Fibroblast of lung (primary cell): Measurements from ENCODE around the gene MTG2. TPM values are rescaled to one million over a fixed set of nuclear protein-coding genes. Genes with fewer than 3 reads are reported as not detected.
A peak's percentile ranks its signal among the peaks of the same experiment; 100 is the strongest.

Experiments used
- DNase-seq, 2 donors: peaks; one replicate each; pipeline versions ENCODE4 v3.0.0 to v3.0.0-alpha.2; 2010; ENCODE audit warnings: low read depth in 2 of 2
- H2AFZ ChIP-seq: 2 replicates; pipeline ENCODE4 v1.5.1; 2012; ENCODE audit warnings: low read length, control low read depth, inconsistent platforms
- H3K27ac ChIP-seq: 2 replicates; pipeline ENCODE4 v1.5.1; 2011; ENCODE audit warnings: low read length, control low read depth; ENCODE audit not compliant: insufficient read depth
- H3K27me3 ChIP-seq: 2 replicates; pipeline ENCODE4 v1.5.1; 2011; ENCODE audit warnings: mild to moderate bottlenecking, low read length; ENCODE audit not compliant: control insufficient read depth, insufficient read depth
- H3K36me3 ChIP-seq: 2 replicates; pipeline ENCODE4 v1.5.1; 2011; ENCODE audit warnings: low read length; ENCODE audit not compliant: control insufficient read depth, insufficient read depth
- H3K4me1 ChIP-seq: 2 replicates; pipeline ENCODE4 v1.5.1; 2011; ENCODE audit warnings: low read length; ENCODE audit not compliant: control insufficient read depth, insufficient read depth; ENCODE audit errors: extremely low read depth
- H3K4me2 ChIP-seq: 2 replicates; pipeline ENCODE4 v1.5.1; 2011; ENCODE audit warnings: low read length, control low read depth; ENCODE audit not compliant: insufficient read depth; ENCODE audit errors: extremely low read depth
- H3K4me3 ChIP-seq, 4 experiments: fragments of 200-600 bp in 1 of 4; sonication (generic) in 1 of 4; replicated peaks in 1 of 4; 2 replicates each; pipeline ENCODE4 v1.5.1; 2011 to 2016; ENCODE audit warnings: low read length in 4 of 4, low read depth in 3 of 4, mild to moderate bottlenecking in 3 of 4, control low read depth in 2 of 4, inconsistent platforms in 1 of 4, mixed read lengths in 1 of 4; ENCODE audit not compliant: insufficient read depth in 1 of 4; ENCODE audit errors: control extremely low read depth in 1 of 4
- H3K79me2 ChIP-seq: 2 replicates; pipeline ENCODE4 v1.5.1; 2012; ENCODE audit warnings: mild to moderate bottlenecking, low read length, inconsistent platforms; ENCODE audit not compliant: control insufficient read depth, insufficient read depth
- H3K9ac ChIP-seq: 2 replicates; pipeline ENCODE4 v1.5.1; 2011; ENCODE audit warnings: mild to moderate bottlenecking, low read length, control low read depth; ENCODE audit not compliant: insufficient read depth
- H3K9me3 ChIP-seq: 2 replicates; pipeline ENCODE4 v1.5.1; 2012; ENCODE audit warnings: low read depth, low read length; ENCODE audit not compliant: control insufficient read depth, insufficient read depth
- H4K20me1 ChIP-seq: 2 replicates; pipeline ENCODE4 v1.5.1; 2011; ENCODE audit warnings: low read length; ENCODE audit not compliant: control insufficient read depth, insufficient read depth; ENCODE audit errors: extremely low read depth
- EZH2 ChIP-seq: IDR thresholded peaks from 2 replicates; pipeline ENCODE4 v1.5.1; 2012; ENCODE audit warnings: low read length, control low read depth, mild to moderate bottlenecking; ENCODE audit errors: missing control alignments
- polyA plus RNA-seq, 2 donors: library from polyadenylated mRNA; depleted of rRNA in 1 of 2; stranded (reverse) in 1 of 2; unstranded in 1 of 2; fragments of >200 nt; gene quantifications; 2 replicates each; pipeline ENCODE4 v1.2.1, GENCODE V29; 2011 to 2012; ENCODE audit warnings: missing spikeins in 1 of 2
- total RNA-seq: library from RNA; depleted of rRNA; stranded (reverse); fragments of >200 nt; gene quantifications from 2 replicates; pipeline ENCODE4 v1.2.1, GENCODE V29; 2014
- TF ChIP-seq, protein P1 (sequence below), 2 donors: IDR thresholded peaks in 1 of 2; conservative IDR thresholded peaks in 1 of 2; 1 replicate in 1 of 2; 2 replicates in 1 of 2; pipeline ENCODE4 v1.5.1; 2011 to 2012; ENCODE audit warnings: low read length in 2 of 2, control low read depth in 1 of 2, inconsistent platforms in 1 of 2, low read depth in 1 of 2, mild to moderate bottlenecking in 1 of 2

MTG2 gene
- total and polyA plus RNA-seq, 2 donors (not counting 1 experiment from before 2014, with no cell fraction given) = 16.5 to 17.5 TPM

GRCh38 chr20:62222972-62223371 lies 40.1 kb downstream of the MTG2 start:
- H3K36me3 ChIP-seq = no peaks in the 10 kb centered on the region
- no peak overlapping the region for H3K27ac ChIP-seq
- no peak overlapping the region for H3K4me2 ChIP-seq
- no peaks in the 10 kb centered on the region for H3K79me2 ChIP-seq
- no peak overlapping the region for H2AFZ ChIP-seq
- no peaks in the 10 kb centered on the region for H3K9me3 ChIP-seq
- DNase-seq = no peak
- TF ChIP-seq, protein P1, sequence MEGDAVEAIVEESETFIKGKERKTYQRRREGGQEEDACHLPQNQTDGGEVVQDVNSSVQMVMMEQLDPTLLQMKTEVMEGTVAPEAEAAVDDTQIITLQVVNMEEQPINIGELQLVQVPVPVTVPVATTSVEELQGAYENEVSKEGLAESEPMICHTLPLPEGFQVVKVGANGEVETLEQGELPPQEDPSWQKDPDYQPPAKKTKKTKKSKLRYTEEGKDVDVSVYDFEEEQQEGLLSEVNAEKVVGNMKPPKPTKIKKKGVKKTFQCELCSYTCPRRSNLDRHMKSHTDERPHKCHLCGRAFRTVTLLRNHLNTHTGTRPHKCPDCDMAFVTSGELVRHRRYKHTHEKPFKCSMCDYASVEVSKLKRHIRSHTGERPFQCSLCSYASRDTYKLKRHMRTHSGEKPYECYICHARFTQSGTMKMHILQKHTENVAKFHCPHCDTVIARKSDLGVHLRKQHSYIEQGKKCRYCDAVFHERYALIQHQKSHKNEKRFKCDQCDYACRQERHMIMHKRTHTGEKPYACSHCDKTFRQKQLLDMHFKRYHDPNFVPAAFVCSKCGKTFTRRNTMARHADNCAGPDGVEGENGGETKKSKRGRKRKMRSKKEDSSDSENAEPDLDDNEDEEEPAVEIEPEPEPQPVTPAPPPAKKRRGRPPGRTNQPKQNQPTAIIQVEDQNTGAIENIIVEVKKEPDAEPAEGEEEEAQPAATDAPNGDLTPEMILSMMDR (conservative IDR thresholded peaks at IDR 0.05 in 1 of 2, IDR thresholded peaks at IDR 0.05 in 1 of 2; ENCODE audit: low read depth in 1 of 2, low read length in 2 of 2) = no peak
- no peak for TF ChIP-seq EZH2
- no peaks in the 10 kb centered on the region for H3K4me1 ChIP-seq
- no peak overlapping the region for H3K4me3 ChIP-seq
- peaks cover 34% of the 10 kb centered on the region for H3K27me3 ChIP-seq
- no peak overlapping the region for H3K9ac ChIP-seq
- H4K20me1 ChIP-seq = no peaks in the 10 kb centered on the region

GRCh38 chr20:62223571-62223970 lies 40.7 kb downstream of the MTG2 start:
- DNase-seq = no peak
- Histone ChIP-seq H3K9me3 (no peaks in the 10 kb centered on the region), H3K79me2 (no peaks in the 10 kb centered on the region), H2AFZ (no peak overlapping the region), H4K20me1 (no peaks in the 10 kb centered on the region), H3K4me1 (no peaks in the 10 kb centered on the region), H3K36me3 (no peaks in the 10 kb centered on the region), H3K4me3 (no peak overlapping the region), H3K4me2 (no peak overlapping the region), H3K27me3 (peaks cover 29% of the 10 kb centered on the region), H3K9ac (no peak overlapping the region), H3K27ac (no peak overlapping the region)
- no peak for TF ChIP-seq EZH2
- TF ChIP-seq, protein P1 (conservative IDR thresholded peaks at IDR 0.05 in 1 of 2, IDR thresholded peaks at IDR 0.05 in 1 of 2; ENCODE audit: low read depth in 1 of 2, low read length in 2 of 2) = no peak

DNA sequence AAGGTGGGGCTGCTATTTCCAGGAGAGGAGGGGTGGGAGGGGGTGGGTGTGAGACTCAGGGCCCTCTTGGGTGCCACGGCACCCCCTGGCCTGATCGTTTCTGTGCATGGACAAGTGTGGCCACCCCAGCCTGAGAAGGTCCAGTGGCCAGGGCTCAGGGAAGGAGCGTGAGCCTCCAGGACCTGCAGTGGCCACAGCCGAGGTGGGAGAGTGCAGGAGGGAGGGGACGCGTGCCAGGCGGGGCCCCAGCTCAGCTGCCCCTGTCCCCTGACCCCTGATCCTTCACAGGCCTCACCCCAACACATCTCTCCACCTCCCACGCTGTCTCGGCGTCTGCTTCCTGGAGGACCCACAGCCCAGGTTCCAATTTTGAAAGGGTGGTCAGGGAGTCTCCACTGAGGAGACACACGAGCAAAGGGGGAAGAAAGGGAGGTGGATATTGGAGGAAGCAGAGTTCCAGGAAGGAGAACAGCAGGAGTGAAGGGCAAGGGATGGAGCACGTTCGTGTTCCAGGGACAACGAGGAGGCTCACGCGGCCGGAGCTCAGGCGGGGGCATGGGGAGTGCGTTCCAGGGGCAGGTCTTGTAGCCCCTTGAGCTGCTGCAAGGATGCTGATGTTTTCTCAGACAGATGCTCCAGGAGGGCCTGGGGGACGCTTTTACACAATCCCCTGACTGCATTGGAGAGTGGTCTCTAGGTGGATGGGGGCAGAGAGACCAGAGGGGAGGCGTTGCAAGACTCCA lies 41.5 kb downstream of the MTG2 start:
- Histone ChIP-seq H3K9me3 (no peaks in the 10 kb centered on the region), H2AFZ (no peak overlapping the region), H3K4me3 (no peak overlapping the region), H3K4me1 (no peaks in the 10 kb centered on the region), H3K79me2 (no peaks in the 10 kb centered on the region), H3K36me3 (no peaks in the 10 kb centered on the region), H4K20me1 (no peaks in the 10 kb centered on the region), H3K27me3 (peaks cover 26% of the 10 kb centered on the region), H3K4me2 (no peak overlapping the region), H3K9ac (no peak overlapping the region), H3K27ac (no peak overlapping the region)
- no peak for DNase-seq
- peak; percentile 21 for TF ChIP-seq EZH2
- TF ChIP-seq, protein P1 (conservative IDR thresholded peaks at IDR 0.05 in 1 of 2, IDR thresholded peaks at IDR 0.05 in 1 of 2; ENCODE audit: low read depth in 1 of 2, low read length in 2 of 2) = no peak
